Endothelial cell of coronary artery (primary cell): ENCODE results near the gene FSTL1. TPM values are rescaled to one million over a fixed set of nuclear protein-coding genes. Genes with fewer than 3 reads are reported as not detected.

Experiments
- total RNA-seq: library from RNA; depleted of rRNA; stranded (reverse); fragments of >200 nt; gene quantifications from 2 replicates; pipeline ENCODE4 v1.2.3, GENCODE V29; 2014

Gene FSTL1
- 415 and 542 TPM in 2 replicates for total RNA-seq

GRCh38 chr3:120450600-120451271, at the start of gene FSTL1:
Gene FSTL1, minus strand, starts transcription at chr3:120450992. Its CDS starts 246 bp downstream, at chr3:120450746.

GRCh38 chr3:120348991-120349854, 101.6 kb downstream of the FSTL1 start, which contains the start of gene LRRC58:
Gene LRRC58, minus strand, starts transcription at chr3:120349354. Its CDS starts 111 bp downstream, at chr3:120349243.

Other genes starting within 250 kb of the FSTL1 start
- gene GPR156, start 165.8 kb downstream of the FSTL1 start, total RNA-seq = under 0.01 and 0.09 TPM in 2 replicates
- gene LRRC58, start 101.6 kb downstream of the FSTL1 start, total RNA-seq = 11.2 TPM in 2 replicates
- gene NDUFB4, start 145.3 kb upstream of the FSTL1 start, total RNA-seq = 27.7 and 39.7 TPM in 2 replicates
- 0.27 TPM in 1 of 2 replicates, not detected in the other for gene HGD, start 231.2 kb upstream of the FSTL1 start, total RNA-seq